ENCODE data around the gene ULK1.

DNA sequence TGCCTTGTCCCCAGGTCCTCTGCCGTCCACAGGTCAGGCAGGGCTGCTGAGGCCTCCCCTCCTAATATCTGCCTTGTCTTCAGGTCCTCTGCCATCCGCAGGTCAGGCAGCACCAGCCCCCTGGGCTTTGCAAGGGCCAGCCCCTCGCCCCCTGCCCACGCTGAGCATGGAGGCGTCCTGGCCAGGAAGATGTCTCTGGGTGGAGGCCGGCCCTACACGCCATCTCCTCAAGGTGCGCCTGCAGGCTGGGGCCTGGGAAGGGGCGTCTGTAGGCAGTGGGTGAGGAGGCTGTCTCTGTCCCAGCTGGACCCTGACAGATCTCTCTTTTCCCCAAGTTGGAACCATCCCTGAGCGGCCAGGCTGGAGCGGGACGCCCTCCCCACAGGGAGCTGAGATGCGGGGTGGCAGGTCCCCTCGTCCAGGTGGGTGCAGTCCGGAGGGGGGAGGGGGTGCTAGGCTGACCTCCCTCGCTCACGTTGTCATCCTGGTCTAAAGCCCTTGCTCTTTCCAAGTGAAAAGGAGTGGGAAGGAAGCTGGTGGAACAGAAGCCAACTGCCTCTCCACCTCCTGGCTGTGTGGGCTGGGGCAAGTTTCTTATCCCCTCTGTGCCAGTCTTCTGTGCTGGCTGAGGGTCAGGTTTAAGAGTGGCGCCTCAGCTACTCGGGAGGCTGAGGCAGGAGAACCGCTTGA, 20.7 kb downstream of the ULK1 start:
- TF ChIP-seq, protein P1, sequence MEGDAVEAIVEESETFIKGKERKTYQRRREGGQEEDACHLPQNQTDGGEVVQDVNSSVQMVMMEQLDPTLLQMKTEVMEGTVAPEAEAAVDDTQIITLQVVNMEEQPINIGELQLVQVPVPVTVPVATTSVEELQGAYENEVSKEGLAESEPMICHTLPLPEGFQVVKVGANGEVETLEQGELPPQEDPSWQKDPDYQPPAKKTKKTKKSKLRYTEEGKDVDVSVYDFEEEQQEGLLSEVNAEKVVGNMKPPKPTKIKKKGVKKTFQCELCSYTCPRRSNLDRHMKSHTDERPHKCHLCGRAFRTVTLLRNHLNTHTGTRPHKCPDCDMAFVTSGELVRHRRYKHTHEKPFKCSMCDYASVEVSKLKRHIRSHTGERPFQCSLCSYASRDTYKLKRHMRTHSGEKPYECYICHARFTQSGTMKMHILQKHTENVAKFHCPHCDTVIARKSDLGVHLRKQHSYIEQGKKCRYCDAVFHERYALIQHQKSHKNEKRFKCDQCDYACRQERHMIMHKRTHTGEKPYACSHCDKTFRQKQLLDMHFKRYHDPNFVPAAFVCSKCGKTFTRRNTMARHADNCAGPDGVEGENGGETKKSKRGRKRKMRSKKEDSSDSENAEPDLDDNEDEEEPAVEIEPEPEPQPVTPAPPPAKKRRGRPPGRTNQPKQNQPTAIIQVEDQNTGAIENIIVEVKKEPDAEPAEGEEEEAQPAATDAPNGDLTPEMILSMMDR (IDR thresholded peaks at IDR 0.05), result no peak
- no peak for TF ChIP-seq POLR2A (IDR thresholded peaks at IDR 0.05)
- TF ChIP-seq POLR2AphosphoS5 (IDR thresholded peaks at IDR 0.05; ENCODE audit: insufficient read depth in 1 of 2, low read depth in 1 of 2), result no peak
